Measurements from ENCODE around the gene MLPH.

The MLPH gene

DNA sequence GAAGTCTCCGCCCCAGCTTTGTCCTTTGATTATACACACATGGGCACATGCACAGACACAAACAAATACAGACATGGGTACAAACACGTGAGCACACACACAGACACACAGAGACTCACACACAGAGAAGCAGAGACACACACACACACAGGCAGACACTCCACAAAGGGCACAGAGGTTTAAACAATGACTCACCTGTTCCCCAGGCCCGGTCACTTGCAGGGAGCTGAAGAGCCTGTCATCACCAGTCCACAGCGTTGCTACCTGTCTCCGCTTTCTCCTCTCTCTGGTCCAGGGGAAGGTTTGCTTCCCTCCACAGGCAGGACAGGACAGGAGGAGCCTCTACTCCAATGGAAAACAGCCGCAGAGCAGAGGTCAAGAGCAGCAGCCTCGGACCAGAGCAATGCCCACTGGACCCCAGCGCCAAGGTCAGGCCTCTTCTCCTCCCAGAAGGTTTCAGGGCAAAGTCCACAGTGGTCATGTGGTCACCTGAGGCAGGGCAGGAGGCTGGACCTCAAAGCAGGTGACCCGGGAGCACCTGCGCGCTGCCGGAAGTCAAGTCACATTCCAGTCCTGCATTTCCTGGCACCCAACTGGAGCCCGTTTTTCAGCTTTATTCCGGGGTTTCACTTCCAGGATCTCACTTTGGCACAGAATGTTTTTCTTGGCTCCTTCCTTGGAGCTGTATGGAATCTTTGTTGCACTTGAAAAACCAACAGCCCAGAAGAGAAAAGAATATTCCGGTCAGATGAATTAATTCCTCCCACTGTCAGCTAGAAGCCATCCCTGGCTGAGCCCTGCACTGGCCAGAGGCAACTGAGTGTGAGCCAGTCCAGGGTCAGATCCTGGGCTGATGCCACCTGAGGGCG is 103.5 kb downstream of the MLPH start, which contains the start of gene RAB17:
Gene RAB17 (minus strand): TSS at position 463 of the 869 bp plus-strand sequence. CDS start 4,580 bp downstream, outside the sequence.
- H3K18ac ChIP-seq (ENCODE audit: low read length) = peak within 1 kb of the TSS; percentile 82
- H3K4me1 ChIP-seq (ENCODE audit: control insufficient read depth, low read depth, low read length) = peaks cover 39% of the 10 kb centered on the region
- H3K23ac ChIP-seq (ENCODE audit: low read length) = peak within 1 kb of the TSS; percentile 34
- peak within 1 kb of the TSS; percentile 74 for H3K27ac ChIP-seq (ENCODE audit: low read depth, low read length)
- peak within 1 kb of the TSS; percentile 69 for H3K9ac ChIP-seq (ENCODE audit: low read length)
- H4K8ac ChIP-seq (ENCODE audit: low read depth, low read length) = no peak within 1 kb of the TSS
- peak within 1 kb of the TSS; percentile 41 for H4K5ac ChIP-seq (ENCODE audit: low read length)
- no peaks in the 10 kb centered on the region for H3K27me3 ChIP-seq (ENCODE audit: insufficient read depth, low read length, poor library complexity)
- peak within 1 kb of the TSS; percentile 82 for H2BK5ac ChIP-seq (ENCODE audit: low read length)
- peak within 1 kb of the TSS; percentile 80 for H3K56ac ChIP-seq (ENCODE audit: low read length)
- peaks cover 5% of the 10 kb centered on the region for H3K79me1 ChIP-seq (ENCODE audit: low read length)
- peak within 1 kb of the TSS; percentile 42 for H3K4me3 ChIP-seq (ENCODE audit: low read length)
- H2BK15ac ChIP-seq (replicated peaks; ENCODE audit: low read depth) = peak within 1 kb of the TSS; percentile 14
- H2BK120ac ChIP-seq (ENCODE audit: low read depth, low read length) = peak within 1 kb of the TSS; percentile 22
- peak within 1 kb of the TSS; percentile 18 for H3K4me2 ChIP-seq (ENCODE audit: low read length)
- no CpG with 5 or more reads among the region's 16 CpGs for WGBS (ENCODE audit: extremely low coverage, insufficient coverage, low lambda C conversion rate)
- H3K4ac ChIP-seq (ENCODE audit: low read depth, low read length) = peak within 1 kb of the TSS; percentile 88
- H3K36me3 ChIP-seq (ENCODE audit: control insufficient read depth, insufficient read depth, low read length) = no peaks in the 10 kb centered on the region
- DNase-seq = peak; percentile 84
- H3K79me2 ChIP-seq (ENCODE audit: control insufficient read depth, insufficient read depth, low read length) = peaks cover 42% of the 10 kb centered on the region
- H2AK5ac ChIP-seq (ENCODE audit: low read length) = peak within 1 kb of the TSS; percentile 66

DNA sequence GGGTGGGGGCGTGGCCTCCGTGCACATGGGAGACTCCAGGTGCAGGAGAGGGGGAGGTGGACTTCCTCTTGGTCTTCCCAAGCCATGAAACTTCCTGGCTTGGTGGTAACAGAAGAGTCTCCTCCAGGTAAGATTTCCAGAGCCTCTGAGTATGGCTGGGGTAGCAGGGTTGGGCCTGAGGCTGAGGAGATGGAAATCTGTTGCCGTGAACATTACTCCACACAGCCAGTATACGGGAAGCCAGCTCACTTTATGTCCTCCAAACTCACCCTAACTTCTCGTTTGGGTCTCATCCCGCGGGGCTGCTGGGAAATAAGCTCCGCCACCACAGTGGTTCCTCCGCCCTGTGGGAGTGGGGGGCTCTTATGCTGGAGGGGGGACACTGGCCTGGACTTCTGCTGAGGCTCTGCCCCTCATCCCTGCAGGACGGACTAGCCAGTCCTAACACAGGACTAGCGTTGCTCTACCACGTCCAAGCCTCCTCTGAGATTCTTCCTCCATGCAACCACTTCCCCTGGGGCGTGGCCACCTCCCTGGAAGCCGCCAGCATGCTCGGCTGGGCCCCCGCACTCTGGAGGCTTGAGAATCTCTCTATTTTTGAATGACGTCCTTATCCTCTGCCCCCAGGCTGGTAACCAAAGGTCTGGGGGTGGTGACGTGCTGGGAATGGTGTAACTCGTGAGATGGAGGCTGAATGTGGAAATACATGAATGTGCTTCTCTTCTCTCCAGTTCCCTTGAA is 104.3 kb downstream of the MLPH start:
- WGBS (ENCODE audit: extremely low coverage, insufficient coverage, low lambda C conversion rate) = no CpG with 5 or more reads among the region's 19 CpGs
- Histone ChIP-seq H3K4me3 (ENCODE audit: low read length) (no peak overlapping the region), H2BK5ac (ENCODE audit: low read length) (peak overlapping the region; percentile 82), H3K79me2 (ENCODE audit: control insufficient read depth, insufficient read depth, low read length) (peaks cover 34% of the 10 kb centered on the region), H3K27me3 (ENCODE audit: insufficient read depth, low read length, poor library complexity) (no peaks in the 10 kb centered on the region), H3K4ac (ENCODE audit: low read depth, low read length) (peak overlapping the region; percentile 88), H3K9ac (ENCODE audit: low read length) (peak overlapping the region; percentile 52), H3K36me3 (ENCODE audit: control insufficient read depth, insufficient read depth, low read length) (no peaks in the 10 kb centered on the region), H3K56ac (ENCODE audit: low read length) (peak overlapping the region; percentile 80), H3K18ac (ENCODE audit: low read length) (peak overlapping the region; percentile 82), H3K27ac (ENCODE audit: low read depth, low read length) (peak overlapping the region; percentile 74), H4K8ac (ENCODE audit: low read depth, low read length) (no peak overlapping the region), H4K5ac (ENCODE audit: low read length) (peak overlapping the region; percentile 41), H3K79me1 (ENCODE audit: low read length) (peaks cover 3% of the 10 kb centered on the region), H3K23ac (ENCODE audit: low read length) (peak overlapping the region; percentile 34), H3K4me2 (ENCODE audit: low read length) (peak overlapping the region; percentile 18), H2BK120ac (ENCODE audit: low read depth, low read length) (peak overlapping the region; percentile 22), H2AK5ac (ENCODE audit: low read length) (peak overlapping the region; percentile 66), H3K4me1 (ENCODE audit: control insufficient read depth, low read depth, low read length) (peaks cover 32% of the 10 kb centered on the region), H2BK15ac (replicated peaks; ENCODE audit: low read depth) (peak overlapping the region; percentile 14)
- peak; percentile 86 for DNase-seq

DNA sequence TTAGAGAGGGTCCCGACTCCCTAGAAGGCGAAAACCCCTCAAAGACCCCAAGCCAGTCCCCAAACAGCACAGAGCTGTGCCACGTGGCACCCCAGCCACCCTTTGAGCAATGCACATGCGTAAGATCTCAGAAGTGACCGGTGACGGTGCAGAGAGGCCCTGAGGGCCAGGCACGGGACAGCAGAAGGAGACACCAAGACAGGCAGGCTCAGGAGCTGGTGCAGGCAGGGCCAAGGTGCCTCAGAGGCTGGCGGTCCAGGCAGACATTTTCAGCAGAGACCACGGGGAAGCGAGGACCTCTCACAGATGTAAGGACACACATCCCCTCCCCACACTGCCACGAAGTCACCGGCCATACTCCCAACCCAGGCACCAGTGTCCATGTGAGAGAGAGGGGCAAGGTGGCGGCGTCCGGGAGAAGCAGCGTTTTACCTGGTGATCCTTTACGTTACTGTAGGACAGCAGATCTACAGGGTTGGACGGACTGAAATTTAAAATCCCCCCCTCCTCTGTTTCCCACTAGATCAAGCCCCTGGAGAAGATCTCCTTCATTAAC is 105.5 kb downstream of the MLPH start:
- Histone ChIP-seq H2AK5ac (ENCODE audit: low read length) (peak overlapping the region; percentile 99), H3K4me1 (ENCODE audit: control insufficient read depth, low read depth, low read length) (peaks cover 23% of the 10 kb centered on the region), H4K5ac (ENCODE audit: low read length) (no peak overlapping the region), H3K27me3 (ENCODE audit: insufficient read depth, low read length, poor library complexity) (no peaks in the 10 kb centered on the region), H3K79me1 (ENCODE audit: low read length) (peaks cover 3% of the 10 kb centered on the region), H3K23ac (ENCODE audit: low read length) (peak overlapping the region; percentile 67), H3K18ac (ENCODE audit: low read length) (peak overlapping the region; percentile 87), H3K4ac (ENCODE audit: low read depth, low read length) (peak overlapping the region; percentile 96), H3K36me3 (ENCODE audit: control insufficient read depth, insufficient read depth, low read length) (no peaks in the 10 kb centered on the region), H3K4me3 (ENCODE audit: low read length) (no peak overlapping the region), H3K56ac (ENCODE audit: low read length) (peak overlapping the region; percentile 97), H3K9ac (ENCODE audit: low read length) (peak overlapping the region; percentile 43), H2BK5ac (ENCODE audit: low read length) (peak overlapping the region; percentile 94), H3K79me2 (ENCODE audit: control insufficient read depth, insufficient read depth, low read length) (peaks cover 22% of the 10 kb centered on the region), H3K4me2 (ENCODE audit: low read length) (no peak overlapping the region), H4K8ac (ENCODE audit: low read depth, low read length) (no peak overlapping the region), H3K27ac (ENCODE audit: low read depth, low read length) (no peak overlapping the region), H2BK15ac (replicated peaks; ENCODE audit: low read depth) (no peak overlapping the region), H2BK120ac (ENCODE audit: low read depth, low read length) (peak overlapping the region; percentile 7)
- WGBS (ENCODE audit: extremely low coverage, insufficient coverage, low lambda C conversion rate) = no CpG with 5 or more reads among the region's 18 CpGs
- DNase-seq = no peak

DNA sequence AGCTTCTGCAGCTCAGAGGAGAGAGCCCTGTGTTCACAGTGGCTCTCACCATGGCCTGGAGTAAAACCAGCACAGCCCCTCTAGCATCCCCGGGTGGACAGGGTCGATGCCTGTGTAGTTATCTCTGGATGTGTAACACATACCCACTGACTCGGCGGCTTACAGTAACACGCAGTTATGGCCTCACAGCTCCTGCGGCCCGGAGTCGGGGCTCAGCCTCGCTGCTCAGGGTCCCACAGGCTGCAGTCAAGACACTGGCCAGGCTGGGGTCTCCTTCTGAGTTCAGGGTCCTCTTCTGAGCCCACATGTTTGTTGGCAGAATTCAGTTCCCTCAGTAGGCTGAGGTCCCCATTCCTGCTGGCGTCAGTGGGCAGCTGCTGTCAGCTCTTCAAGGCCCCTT is 106.0 kb downstream of the MLPH start:
- Histone ChIP-seq H3K4me2 (ENCODE audit: low read length) (no peak overlapping the region), H3K36me3 (ENCODE audit: control insufficient read depth, insufficient read depth, low read length) (no peaks in the 10 kb centered on the region), H3K4me1 (ENCODE audit: control insufficient read depth, low read depth, low read length) (peaks cover 22% of the 10 kb centered on the region), H3K4ac (ENCODE audit: low read depth, low read length) (peak overlapping the region; percentile 96), H2BK5ac (ENCODE audit: low read length) (peak overlapping the region; percentile 94), H3K56ac (ENCODE audit: low read length) (peak overlapping the region; percentile 97), H3K27ac (ENCODE audit: low read depth, low read length) (peak overlapping the region; percentile 96), H3K79me2 (ENCODE audit: control insufficient read depth, insufficient read depth, low read length) (peaks cover 17% of the 10 kb centered on the region), H3K27me3 (ENCODE audit: insufficient read depth, low read length, poor library complexity) (no peaks in the 10 kb centered on the region), H2AK5ac (ENCODE audit: low read length) (peak overlapping the region; percentile 99), H3K18ac (ENCODE audit: low read length) (peak overlapping the region; percentile 87), H2BK15ac (replicated peaks; ENCODE audit: low read depth) (peak overlapping the region; percentile 20), H3K4me3 (ENCODE audit: low read length) (no peak overlapping the region), H4K5ac (ENCODE audit: low read length) (no peak overlapping the region), H3K9ac (ENCODE audit: low read length) (peak overlapping the region; percentile 43), H2BK120ac (ENCODE audit: low read depth, low read length) (peak overlapping the region; percentile 40), H3K79me1 (ENCODE audit: low read length) (peaks cover 3% of the 10 kb centered on the region), H3K23ac (ENCODE audit: low read length) (peak overlapping the region; percentile 67), H4K8ac (ENCODE audit: low read depth, low read length) (no peak overlapping the region)
- no peak for DNase-seq
- WGBS (ENCODE audit: extremely low coverage, insufficient coverage, low lambda C conversion rate) = no CpG with 5 or more reads among the region's 10 CpGs

DNA sequence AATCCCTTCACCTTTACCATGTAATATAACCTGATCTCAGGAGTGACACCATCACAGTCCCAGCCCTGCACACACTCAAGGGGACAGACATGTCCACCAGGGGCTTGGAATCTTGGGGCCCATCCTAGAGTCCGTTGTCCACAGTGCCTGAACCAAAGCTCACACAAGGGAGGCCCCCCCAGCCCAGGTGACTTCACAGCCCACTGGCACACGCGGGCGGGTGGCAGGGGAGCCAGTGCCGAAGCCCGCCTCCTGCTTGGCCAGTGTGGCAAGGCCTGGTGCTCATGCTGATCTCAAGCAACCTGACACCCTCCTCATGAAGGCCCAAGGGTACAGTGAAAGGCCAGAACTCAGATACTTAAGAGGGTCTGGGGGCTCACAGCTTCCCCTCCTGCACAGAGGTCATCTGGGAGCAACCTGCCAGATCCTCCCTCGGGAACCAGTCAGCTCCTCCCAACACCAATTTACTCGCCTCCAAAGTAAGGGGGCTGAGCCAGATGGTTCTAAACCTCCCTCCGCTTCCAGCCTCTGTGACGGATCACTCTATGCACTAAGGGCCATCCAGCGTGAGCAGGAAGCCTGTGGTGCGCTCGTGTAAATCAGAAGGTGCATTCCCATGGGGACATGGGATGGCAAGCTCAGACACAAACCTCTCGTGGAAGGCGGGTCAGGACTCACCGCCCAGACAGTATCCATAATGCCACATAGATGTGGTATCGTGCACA is 106.7 kb downstream of the MLPH start:
- H2BK120ac ChIP-seq (ENCODE audit: low read depth, low read length) = peak overlapping the region; percentile 40
- H3K4me3 ChIP-seq (ENCODE audit: low read length) = no peak overlapping the region
- H3K4me2 ChIP-seq (ENCODE audit: low read length) = no peak overlapping the region
- H3K79me2 ChIP-seq (ENCODE audit: control insufficient read depth, insufficient read depth, low read length) = peaks cover 12% of the 10 kb centered on the region
- H4K8ac ChIP-seq (ENCODE audit: low read depth, low read length) = no peak overlapping the region
- peak overlapping the region; percentile 96 for H3K4ac ChIP-seq (ENCODE audit: low read depth, low read length)
- no peaks in the 10 kb centered on the region for H3K36me3 ChIP-seq (ENCODE audit: control insufficient read depth, insufficient read depth, low read length)
- H3K27me3 ChIP-seq (ENCODE audit: insufficient read depth, low read length, poor library complexity) = no peaks in the 10 kb centered on the region
- H3K79me1 ChIP-seq (ENCODE audit: low read length) = peaks cover 3% of the 10 kb centered on the region
- peak overlapping the region; percentile 97 for H3K56ac ChIP-seq (ENCODE audit: low read length)
- no peak overlapping the region for H2BK15ac ChIP-seq (replicated peaks; ENCODE audit: low read depth)
- WGBS (ENCODE audit: extremely low coverage, insufficient coverage, low lambda C conversion rate) = no CpG with 5 or more reads among the region's 17 CpGs
- H3K27ac ChIP-seq (ENCODE audit: low read depth, low read length) = peak overlapping the region; percentile 96
- H3K23ac ChIP-seq (ENCODE audit: low read length) = peak overlapping the region; percentile 32
- H3K9ac ChIP-seq (ENCODE audit: low read length) = peak overlapping the region; percentile 62
- H3K18ac ChIP-seq (ENCODE audit: low read length) = peak overlapping the region; percentile 87
- peak overlapping the region; percentile 94 for H2BK5ac ChIP-seq (ENCODE audit: low read length)
- peak overlapping the region; percentile 99 for H2AK5ac ChIP-seq (ENCODE audit: low read length)
- peak; percentile 71 for DNase-seq
- no peak overlapping the region for H4K5ac ChIP-seq (ENCODE audit: low read length)
- peaks cover 22% of the 10 kb centered on the region for H3K4me1 ChIP-seq (ENCODE audit: control insufficient read depth, low read depth, low read length)
